GM12891 (cell line): Measurements from ENCODE around the gene LMO7.

Experiments
- POLR2A ChIP-seq: IDR thresholded peaks from 2 replicates; pipeline ENCODE4 v1.6.1; 2011; ENCODE audit warnings: low read depth, low read length, control low read depth
- POLR2AphosphoS5 ChIP-seq: IDR thresholded peaks from 2 replicates; pipeline ENCODE4 v1.6.1; 2011; ENCODE audit warnings: low read depth, low read length, control low read depth
- SPI1 ChIP-seq: IDR thresholded peaks from 2 replicates; pipeline ENCODE4 v1.6.1; 2011; ENCODE audit warnings: low read depth, low read length, control low read depth
- TAF1 ChIP-seq: IDR thresholded peaks from 2 replicates; pipeline ENCODE4 v1.6.1; 2011; ENCODE audit warnings: low read depth, low read length, control low read depth

- TF ChIP-seq TAF1 (no peak), POLR2AphosphoS5 (no peak), POLR2A (no peak), SPI1 (no peak)
Measured at GRCh38 chr13:75872980-75873379, 236.8 kb downstream of the LMO7 start.
